ENCODE data around the gene CLCF1.
A peak's percentile ranks its signal among the peaks of the same experiment; 100 is the strongest.
"Not testable (repeated sequence)": the region's sequence is repeated elsewhere in the genome, so short reads cannot be mapped to it uniquely, and the experiment has no call there.

Gene CLCF1

DNA sequence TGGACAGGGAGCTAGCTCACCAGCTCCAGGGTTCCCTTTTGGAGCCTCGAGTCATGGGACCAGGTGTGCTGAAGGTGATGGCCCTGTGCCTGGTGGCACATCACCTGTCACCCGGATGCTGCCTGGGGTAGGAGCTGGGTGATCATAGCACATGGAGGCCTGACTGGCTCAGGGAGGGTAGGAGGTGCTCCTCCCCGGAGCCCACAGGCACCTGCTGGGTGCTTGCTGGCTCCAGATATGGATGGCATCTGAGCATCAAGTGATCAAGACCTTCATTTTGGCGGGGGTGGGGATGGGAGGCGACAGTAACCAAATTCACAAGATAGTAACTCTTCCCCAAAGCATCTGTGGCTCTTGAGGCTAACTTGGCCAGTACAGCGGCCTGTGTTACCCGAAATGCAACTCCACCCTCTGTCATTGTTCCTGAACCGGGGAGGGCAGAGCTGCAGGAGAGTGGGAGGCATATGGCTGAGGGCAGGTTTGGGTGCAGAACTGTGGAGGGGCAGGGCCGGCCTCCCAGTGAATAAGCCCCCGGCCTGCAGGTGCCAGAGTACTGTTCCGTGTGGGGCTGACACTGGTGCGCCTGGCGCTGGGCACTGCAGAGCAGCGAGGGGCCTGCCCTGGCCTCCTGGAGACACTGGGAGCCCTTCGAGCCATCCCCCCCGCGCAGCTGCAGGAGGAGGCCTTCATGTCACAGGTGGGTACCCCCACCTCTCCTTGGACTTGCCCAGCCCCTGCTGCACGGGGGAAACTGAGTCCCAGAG lies 35.2 kb upstream of the CLCF1 start:
- no peak for DNase-seq

- no peak for DNase-seq
Measured at GRCh38 chr11:67407688-67408163, 34.3 kb upstream of the CLCF1 start.

- DNase-seq: no peak
Measured at GRCh38 chr11:67406969-67407687, 33.7 kb upstream of the CLCF1 start.

DNA sequence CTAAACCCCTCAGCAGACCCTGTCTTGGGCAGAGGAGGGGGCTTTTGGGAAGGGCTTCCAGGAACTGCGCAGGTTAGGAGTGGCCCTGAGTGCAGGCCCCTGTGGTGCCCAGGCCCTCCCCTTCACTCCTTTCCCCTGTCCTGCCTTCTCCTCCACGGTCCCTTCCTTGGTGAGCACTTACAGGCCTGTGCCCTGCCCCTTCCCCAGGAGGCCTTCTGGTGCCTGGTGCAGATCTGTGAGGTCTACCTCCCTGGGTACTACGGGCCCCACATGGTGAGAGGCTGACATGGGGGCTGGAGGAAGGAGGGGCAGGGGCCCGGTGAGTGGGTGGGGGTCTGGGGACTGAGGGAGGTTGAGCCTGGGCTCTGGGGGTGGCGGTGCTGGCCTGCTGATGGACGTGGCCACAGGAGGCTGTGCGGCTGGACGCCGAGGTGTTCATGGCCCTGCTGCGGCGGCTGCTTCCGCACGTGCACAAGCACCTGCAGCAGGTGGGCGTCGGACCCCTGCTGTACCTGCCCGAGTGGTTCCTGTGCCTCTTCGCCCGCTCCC lies 33.1 kb upstream of the CLCF1 start:
- no peak for DNase-seq

- DNase-seq: no peak
Measured at GRCh38 chr11:67405688-67406339, 32.4 kb upstream of the CLCF1 start.

GRCh38 chr11:67405196-67405567 lies 31.8 kb upstream of the CLCF1 start:
- no peak for DNase-seq

DNA sequence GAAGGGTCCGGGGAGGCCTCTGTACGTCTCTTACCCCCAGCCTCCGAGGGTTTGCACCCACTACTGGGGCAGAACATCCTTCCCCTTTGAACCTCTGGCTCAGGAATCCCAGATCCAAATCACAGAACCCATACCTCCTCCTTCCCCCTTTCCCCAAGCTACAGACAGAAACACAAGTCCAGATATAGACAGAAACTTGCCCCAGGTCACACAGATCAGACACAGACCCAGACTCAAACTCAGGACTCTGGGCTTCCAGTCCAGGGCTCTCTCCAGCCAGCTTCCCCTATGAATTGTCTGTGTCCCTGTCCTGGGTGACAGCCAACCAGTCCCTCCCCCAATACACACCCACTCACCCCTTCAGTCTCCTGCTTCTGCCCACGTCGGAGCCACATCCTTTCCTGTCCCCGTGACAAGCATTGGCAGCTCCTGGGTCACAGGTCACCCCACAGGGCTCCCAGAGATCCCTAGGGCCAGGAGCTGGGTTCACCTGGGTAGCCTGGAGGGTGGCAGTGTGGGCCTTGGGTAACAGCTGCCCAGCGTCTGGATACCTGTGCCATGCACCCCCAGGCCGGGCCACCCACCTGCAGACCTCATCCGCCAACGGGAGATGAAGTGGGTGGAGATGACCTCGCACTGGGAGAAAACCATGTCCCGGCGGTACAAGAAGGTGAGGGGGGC lies 31.3 kb upstream of the CLCF1 start:
- no peak for DNase-seq

GRCh38 chr11:67403085-67403484 lies 29.7 kb upstream of the CLCF1 start:
- not testable (repeated sequence) for DNase-seq

GRCh38 chr11:67402192-67402839 lies 28.9 kb upstream of the CLCF1 start:
- DNase-seq: not testable (repeated sequence)

GRCh38 chr11:67401495-67402191 lies 28.2 kb upstream of the CLCF1 start, which contains the start of gene PPP1CA:
Gene PPP1CA, minus strand, starts transcription at chr11:67401858. Its CDS starts 76 bp downstream, at chr11:67401782.
- DNase-seq: peak; percentile 89

GRCh38 chr11:67400942-67401494 lies 27.6 kb upstream of the CLCF1 start:
- DNase-seq: no peak

DNA sequence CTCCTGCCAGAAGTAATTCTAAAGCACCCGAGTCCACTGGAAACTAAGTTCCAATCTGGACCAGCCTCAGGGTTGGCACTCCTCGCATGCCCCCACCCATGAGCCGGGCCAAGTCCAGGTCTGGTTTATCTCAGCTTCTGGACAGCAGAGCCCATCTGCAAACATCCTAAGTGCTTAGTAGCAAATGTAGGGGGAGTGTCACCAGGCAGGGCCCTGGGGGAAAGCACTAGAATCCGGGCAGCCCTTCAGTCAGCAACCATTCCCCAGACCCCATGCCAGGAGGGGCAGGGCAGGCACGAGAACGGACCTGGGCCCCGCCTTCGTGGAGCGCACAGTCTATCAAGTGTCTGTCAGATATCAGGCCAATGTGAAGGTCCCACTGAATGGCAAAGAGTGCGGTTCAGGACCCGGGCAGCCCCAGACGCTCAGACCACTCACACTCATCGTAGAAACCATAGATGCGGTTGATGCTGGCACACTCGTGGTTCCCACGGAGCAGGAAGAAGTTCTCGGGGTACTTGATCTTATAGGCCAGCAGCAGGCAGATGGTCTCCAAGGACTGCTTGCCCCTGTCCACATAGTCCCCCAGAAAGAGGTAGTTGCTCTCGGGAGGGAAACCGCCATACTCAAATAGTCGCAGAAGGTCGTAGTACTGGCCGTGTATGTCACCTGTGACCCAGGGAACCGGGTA lies 27.0 kb upstream of the CLCF1 start:
- no peak for DNase-seq

- no peak for DNase-seq
Measured at GRCh38 chr11:67398661-67399563, 25.5 kb upstream of the CLCF1 start.

DNA sequence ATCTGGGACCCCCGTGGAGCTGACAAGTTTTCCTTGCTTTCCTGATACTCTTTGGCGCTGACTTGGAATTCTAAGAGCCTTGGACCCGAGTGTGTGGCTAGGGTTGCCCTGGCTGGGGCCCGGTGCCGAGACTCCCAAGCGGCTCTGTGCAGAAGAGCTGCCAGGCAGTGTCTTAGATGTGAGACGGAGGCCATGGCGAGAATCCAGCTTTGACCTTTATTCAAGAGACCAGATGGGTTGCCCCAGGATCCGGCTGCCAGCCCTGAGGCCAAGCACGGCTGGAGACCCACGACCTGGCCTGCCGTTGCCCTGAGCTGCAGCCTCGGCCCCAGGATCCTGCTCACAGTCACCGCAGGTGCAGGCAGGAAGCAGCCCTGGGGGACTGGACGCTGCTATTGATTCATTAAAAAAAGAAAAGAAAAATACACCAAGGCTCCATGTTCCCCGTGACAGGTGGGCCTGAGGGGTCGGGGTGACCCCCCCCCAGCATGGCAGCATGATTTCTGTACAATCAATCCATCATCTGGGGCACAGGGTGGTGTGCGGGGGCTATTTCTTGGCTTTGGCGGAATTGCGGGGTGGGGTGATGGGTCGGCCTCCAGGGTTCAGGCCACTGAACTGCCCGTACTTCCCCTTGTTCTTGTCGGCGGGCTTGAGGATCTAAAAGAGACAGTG lies 24.7 kb upstream of the CLCF1 start:
- no peak for DNase-seq

DNA sequence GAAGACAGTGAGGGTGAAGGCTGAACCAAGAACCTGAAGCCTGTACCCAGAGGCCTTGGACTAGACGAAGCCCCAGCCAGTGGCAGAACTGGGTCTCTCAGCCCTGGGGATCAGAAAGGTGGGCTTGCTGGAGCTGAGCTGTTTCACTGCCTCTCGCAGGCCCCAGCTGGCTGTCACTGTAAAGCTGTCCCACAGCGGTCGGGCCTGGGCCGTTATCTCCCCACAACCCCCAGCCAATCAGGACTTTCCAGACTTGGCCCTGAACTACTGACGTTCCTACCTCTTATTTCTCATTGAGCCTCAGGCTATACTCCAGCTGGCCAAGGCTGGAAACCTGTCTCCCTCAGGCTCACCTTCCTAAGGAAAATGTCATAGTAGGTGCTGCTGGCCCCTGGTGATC lies 24.1 kb upstream of the CLCF1 start:
- no peak for DNase-seq

GRCh38 chr11:67396587-67397389 lies 23.4 kb upstream of the CLCF1 start:
- no peak for DNase-seq

- DNase-seq: no peak
Measured at GRCh38 chr11:67396259-67396581, 22.8 kb upstream of the CLCF1 start.

DNA sequence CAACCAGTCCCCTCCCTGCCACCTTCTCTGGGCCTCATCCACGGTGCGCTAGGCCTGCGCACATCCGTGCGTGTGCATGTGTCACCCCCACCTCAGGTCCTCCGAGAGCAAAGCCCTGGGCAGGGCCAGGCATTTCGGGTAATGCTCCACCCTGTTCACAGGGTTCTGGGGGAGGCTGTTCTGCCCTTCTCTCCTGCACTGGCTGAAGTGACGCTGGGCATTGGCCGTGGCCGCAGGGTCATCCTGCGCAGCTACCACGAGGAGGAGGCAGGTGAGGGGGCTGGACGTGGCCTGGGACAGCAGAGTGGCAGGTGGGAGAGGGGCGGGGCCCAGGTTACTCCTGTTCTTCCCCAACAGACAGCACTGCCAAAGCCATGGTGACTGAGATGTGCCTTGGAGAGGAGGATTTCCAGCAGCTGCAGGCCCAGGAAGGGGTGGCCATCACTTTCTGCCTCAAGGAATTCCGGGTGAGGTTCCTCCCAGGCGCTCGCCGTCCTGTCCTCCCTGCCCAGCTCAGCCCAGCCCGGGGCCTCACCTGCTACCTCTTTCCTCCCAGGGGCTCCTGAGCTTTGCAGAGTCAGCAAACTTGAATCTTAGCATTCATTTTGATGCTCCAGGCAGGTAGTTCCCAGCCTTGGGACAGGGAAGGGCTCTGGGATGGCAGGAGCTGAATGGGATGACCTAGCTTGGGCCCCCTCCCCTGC lies 22.3 kb upstream of the CLCF1 start:
- no peak for DNase-seq
